Panc1 (cell line): ENCODE results near the gene HSBP1L1.

Source experiments
- TCF7L2 ChIP-seq: IDR thresholded peaks from 2 replicates; pipeline ENCODE4 v1.6.1; 2011; ENCODE audit warnings: mild to moderate bottlenecking, low read depth, low read length, inconsistent platforms
- TF ChIP-seq, protein P1 (sequence below): fragments of 450-650 bp; IDR thresholded peaks from 2 replicates; pipeline ENCODE4 v1.5.1; 2017; ENCODE audit warnings: mild to moderate bottlenecking

DNA sequence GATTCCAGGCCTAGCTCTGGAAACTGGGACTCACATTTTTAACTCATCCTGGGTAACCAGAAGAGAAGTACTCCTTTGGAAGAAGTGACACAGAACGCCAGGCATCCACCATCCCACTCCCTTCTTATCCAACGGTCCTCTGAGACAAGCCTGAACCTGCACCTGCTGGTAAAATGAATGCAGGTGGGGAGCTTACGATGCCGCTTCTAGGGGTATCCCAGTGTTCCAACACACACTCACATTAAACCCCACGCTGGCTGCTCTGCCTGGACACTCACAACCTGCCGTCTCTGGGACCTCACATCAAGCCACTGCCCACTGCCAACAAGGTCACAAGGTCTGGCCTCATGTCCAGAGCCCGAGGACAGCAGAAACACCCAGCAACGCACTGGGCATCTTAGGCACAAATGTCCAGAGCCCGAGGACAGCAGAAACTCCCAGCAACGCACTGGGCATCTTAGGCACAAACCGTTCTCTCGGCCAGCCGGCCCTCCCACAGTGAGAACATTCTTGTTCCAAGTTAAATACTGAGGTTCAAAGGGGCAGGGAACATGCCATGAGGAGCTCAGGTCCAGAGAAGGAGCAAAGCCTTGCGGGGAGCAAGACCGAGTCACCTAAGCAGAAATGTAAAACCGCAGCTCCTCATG, 22.8 kb upstream of the HSBP1L1 start:
- TF ChIP-seq, protein P1, sequence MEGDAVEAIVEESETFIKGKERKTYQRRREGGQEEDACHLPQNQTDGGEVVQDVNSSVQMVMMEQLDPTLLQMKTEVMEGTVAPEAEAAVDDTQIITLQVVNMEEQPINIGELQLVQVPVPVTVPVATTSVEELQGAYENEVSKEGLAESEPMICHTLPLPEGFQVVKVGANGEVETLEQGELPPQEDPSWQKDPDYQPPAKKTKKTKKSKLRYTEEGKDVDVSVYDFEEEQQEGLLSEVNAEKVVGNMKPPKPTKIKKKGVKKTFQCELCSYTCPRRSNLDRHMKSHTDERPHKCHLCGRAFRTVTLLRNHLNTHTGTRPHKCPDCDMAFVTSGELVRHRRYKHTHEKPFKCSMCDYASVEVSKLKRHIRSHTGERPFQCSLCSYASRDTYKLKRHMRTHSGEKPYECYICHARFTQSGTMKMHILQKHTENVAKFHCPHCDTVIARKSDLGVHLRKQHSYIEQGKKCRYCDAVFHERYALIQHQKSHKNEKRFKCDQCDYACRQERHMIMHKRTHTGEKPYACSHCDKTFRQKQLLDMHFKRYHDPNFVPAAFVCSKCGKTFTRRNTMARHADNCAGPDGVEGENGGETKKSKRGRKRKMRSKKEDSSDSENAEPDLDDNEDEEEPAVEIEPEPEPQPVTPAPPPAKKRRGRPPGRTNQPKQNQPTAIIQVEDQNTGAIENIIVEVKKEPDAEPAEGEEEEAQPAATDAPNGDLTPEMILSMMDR: no peak
- TF ChIP-seq TCF7L2: no peak
